ENCODE measurements around the gene PPP2R5A. TPM values are rescaled to one million over a fixed set of nuclear protein-coding genes. Genes with fewer than 3 reads are reported as not detected.

PPP2R5A gene
- total and polyA plus RNA-seq, 2 of the 13 experiments (the other 11 are each of a cell fraction or from before 2014, with no cell fraction given), result 22.0 to 31.4 TPM

- 0 out of 2 replicates have a peak, but pooled peaks have one; percentile 30 for TF ChIP-seq PBX2 (CRISPR knock-in tag; IDR thresholded peaks at IDR 0.05)
- TF ChIP-seq HDAC1 (CRISPR knock-in tag; IDR thresholded peaks at IDR 0.05), result 0 out of 2 replicates have a peak, but pooled peaks have one; percentile 26
- TF ChIP-seq, protein P1, sequence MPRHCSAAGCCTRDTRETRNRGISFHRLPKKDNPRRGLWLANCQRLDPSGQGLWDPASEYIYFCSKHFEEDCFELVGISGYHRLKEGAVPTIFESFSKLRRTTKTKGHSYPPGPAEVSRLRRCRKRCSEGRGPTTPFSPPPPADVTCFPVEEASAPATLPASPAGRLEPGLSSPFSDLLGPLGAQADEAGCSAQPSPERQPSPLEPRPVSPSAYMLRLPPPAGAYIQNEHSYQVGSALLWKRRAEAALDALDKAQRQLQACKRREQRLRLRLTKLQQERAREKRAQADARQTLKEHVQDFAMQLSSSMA (CRISPR knock-in tag; IDR thresholded peaks at IDR 0.05), result no peak
- TF ChIP-seq ZBTB42 (CRISPR knock-in tag; IDR thresholded peaks at IDR 0.05), result no peak
- peak; percentile 52; the same call in 1 of the 2 replicates for TF ChIP-seq ZBTB7B (CRISPR knock-in tag; IDR thresholded peaks at IDR 0.05)
- TF ChIP-seq SNAPC4 (CRISPR knock-in tag; IDR thresholded peaks at IDR 0.05), result no peak
- TF ChIP-seq SNRNP70 (IDR thresholded peaks at IDR 0.05; ENCODE audit: low read depth, low read length), result no peak
- no peak for TF ChIP-seq ZSCAN5A (CRISPR knock-in tag; IDR thresholded peaks at IDR 0.05; ENCODE audit: borderline replicate concordance)
- TF ChIP-seq ZNF841 (CRISPR knock-in tag; IDR thresholded peaks at IDR 0.05; ENCODE audit: borderline replicate concordance), result no peak
- TF ChIP-seq RERE (CRISPR knock-in tag; IDR thresholded peaks at IDR 0.05; ENCODE audit: low read depth), result peak; percentile 35; the same call in 1 of the 2 replicates
- TF ChIP-seq FOXO1 (CRISPR knock-in tag; IDR thresholded peaks at IDR 0.05), result peak; percentile 82; the same call in 1 of the 2 replicates
- peak; percentile 91 for TF ChIP-seq ZBTB7A (CRISPR knock-in tag; IDR thresholded peaks at IDR 0.05)
- peak; percentile 50; the same call in 1 of the 2 replicates for TF ChIP-seq KDM1A (CRISPR knock-in tag; IDR thresholded peaks at IDR 0.05)
- TF ChIP-seq JDP2 (CRISPR knock-in tag; IDR thresholded peaks at IDR 0.05; ENCODE audit: borderline replicate concordance), result no peak
Observed at GRCh38 chr1:212254853-212255363, 30.3 kb upstream of the PPP2R5A start (continued).

All from HepG2 (cell line).